Naive thymus-derived CD8-positive, alpha-beta T cell (primary cell): ENCODE measurements around the gene SLC26A11. TPM values are rescaled to one million over a fixed set of nuclear protein-coding genes. Genes with fewer than 3 reads are reported as not detected.
A peak's percentile ranks its signal among the peaks of the same experiment; 100 is the strongest.
"Not testable (repeated sequence)": the region's sequence is repeated elsewhere in the genome, so short reads cannot be mapped to it uniquely, and the experiment has no call there.

Source experiments
- ATAC-seq, 2 donors: fragments of 150-1000 bp; cut with Tn5 transposase in 1 of 2; sonication (Bioruptor Pico), chemical (Tn5 transposase) in 1 of 2; 1 replicate in 1 of 2; 2 replicates in 1 of 2; pipeline ENCODE4 v1.10.0; 2021; ENCODE audit warnings: mild to moderate bottlenecking in 2 of 2, moderate library complexity in 2 of 2
- POLR2A ChIA-PET: fragments of 350-600 bp; sonication (Branson Sonifier 250); formaldehyde crosslinking; loops from one replicate; lab custom pipeline; 2021; ENCODE audit warnings: antibody characterized with exemption; lab: Charles Lee
- DNase-seq, 10 donors: peaks; one replicate each; pipeline versions ENCODE4 v3.0.0 to v3.0.0-alpha.2; 2020 to 2022
- H3K27ac Mint-ChIP-seq, 10 donors: one replicate each; pipeline ENCODE4 v1.8.0; 2020 to 2022; ENCODE audit warnings: mild to moderate bottlenecking in 10 of 10, mixed read lengths in 10 of 10, moderate library complexity in 4 of 10, inconsistent platforms in 1 of 10
- H3K27me3 Mint-ChIP-seq, 5 donors: one replicate each; pipeline ENCODE4 v1.8.0; 2021 to 2022; ENCODE audit warnings: mixed read lengths in 5 of 5
- H3K36me3 Mint-ChIP-seq, 3 donors: one replicate each; pipeline ENCODE4 v1.8.0; 2020 to 2022; ENCODE audit warnings: mixed read lengths in 3 of 3, mild to moderate bottlenecking in 2 of 3, inconsistent platforms in 1 of 3
- H3K4me1 Mint-ChIP-seq, 4 donors: one replicate each; pipeline ENCODE4 v1.8.0; 2021 to 2022; ENCODE audit warnings: mixed read lengths in 4 of 4
- H3K4me3 Mint-ChIP-seq, 10 donors: one replicate each; pipeline ENCODE4 v1.8.0; 2020 to 2022; ENCODE audit warnings: mild to moderate bottlenecking in 10 of 10, mixed read lengths in 10 of 10, moderate library complexity in 6 of 10, inconsistent platforms in 1 of 10
- H3K9me3 Mint-ChIP-seq, 9 donors: one replicate each; pipeline ENCODE4 v1.8.0; 2020 to 2022; ENCODE audit warnings: mixed read lengths in 9 of 9, mild to moderate bottlenecking in 3 of 9, inconsistent platforms in 1 of 9, moderate library complexity in 1 of 9
- polyA plus RNA-seq, 3 donors: library from polyadenylated mRNA; unstranded; fragments of 300-500 nt; fragmentation: Illumina TruSeq; gene quantifications; one replicate each; pipeline ENCODE4 v1.2.3, GENCODE V29; 2021
- total RNA-seq, 8 experiments: library from RNA in 2 of 8; stranded (reverse) in 2 of 8; gene quantifications; one replicate each; pipeline ENCODE4 v1.2.3 and lab custom pipeline; 2021 to 2026

The SLC26A11 gene
- total and polyA plus RNA-seq, 5 experiments from 2014 or later: 4.8 to 96.2 (median 8.4) TPM

DNA sequence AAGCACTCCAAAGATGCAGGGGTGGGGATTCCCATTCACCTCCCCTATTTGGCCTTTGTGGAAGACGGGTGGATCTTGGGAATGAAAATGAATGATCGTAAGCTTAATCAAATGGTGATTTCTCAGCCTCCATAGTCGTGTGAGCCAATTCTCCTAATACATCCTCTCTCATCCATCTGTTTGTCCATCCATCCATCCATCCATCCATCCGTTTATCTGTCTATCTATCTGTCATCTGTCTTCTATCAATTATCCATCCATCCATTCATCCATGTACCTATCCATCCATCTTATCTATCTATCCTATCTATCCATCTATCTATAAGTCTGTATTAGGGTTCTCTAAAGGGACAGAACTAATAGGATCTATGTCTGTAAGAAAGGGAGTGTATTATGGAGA, 48.2 kb downstream of the SLC26A11 start:
- ATAC-seq (no peak), DNase-seq (no peak)
- H3K27me3 Mint-ChIP-seq: no peaks in the 10 kb centered on the region
- peaks cover 4 to 39% (median 8%) of the 10 kb centered on the region in 3 donors for H3K36me3 Mint-ChIP-seq
- no peak overlapping the region for H3K27ac Mint-ChIP-seq
- no peaks in the 10 kb centered on the region for H3K9me3 Mint-ChIP-seq
- H3K4me1 Mint-ChIP-seq: peaks cover 23 to 53% (median 47%) of the 10 kb centered on the region in 4 donors
- POLR2A ChIA-PET: interaction anchor here (0.6 to 1.1 kb wide), 4 partner anchors 8 to 737 kb away, joined by 3 to 6 read pairs (median 4); no protein-coding TSS in a partner anchor
- H3K4me3 Mint-ChIP-seq: no peak overlapping the region

DNA sequence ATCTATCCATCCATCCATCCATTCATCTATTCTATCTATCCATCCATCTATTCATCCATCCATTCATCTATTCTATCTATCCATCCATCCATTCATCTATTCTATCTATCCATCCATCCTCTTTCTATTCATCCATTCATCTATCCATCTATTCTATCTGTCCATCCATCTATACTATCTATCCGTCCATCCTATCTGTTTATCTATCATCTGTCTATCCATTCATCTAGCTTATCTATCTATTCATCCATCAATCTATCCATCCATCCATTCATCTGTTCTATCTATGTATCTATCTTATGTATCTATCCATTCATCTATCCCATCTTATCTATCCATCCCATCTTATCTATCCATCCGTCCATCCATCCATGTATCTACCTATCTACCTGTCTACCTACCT, 49.2 kb downstream of the SLC26A11 start:
- Mint-ChIP-seq H3K4me1 (peaks cover 26 to 59% (median 52%) of the 10 kb centered on the region in 4 donors), H3K36me3 (peaks cover 4 to 46% (median 12%) of the 10 kb centered on the region in 3 donors)
- no peak for ATAC-seq

DNA sequence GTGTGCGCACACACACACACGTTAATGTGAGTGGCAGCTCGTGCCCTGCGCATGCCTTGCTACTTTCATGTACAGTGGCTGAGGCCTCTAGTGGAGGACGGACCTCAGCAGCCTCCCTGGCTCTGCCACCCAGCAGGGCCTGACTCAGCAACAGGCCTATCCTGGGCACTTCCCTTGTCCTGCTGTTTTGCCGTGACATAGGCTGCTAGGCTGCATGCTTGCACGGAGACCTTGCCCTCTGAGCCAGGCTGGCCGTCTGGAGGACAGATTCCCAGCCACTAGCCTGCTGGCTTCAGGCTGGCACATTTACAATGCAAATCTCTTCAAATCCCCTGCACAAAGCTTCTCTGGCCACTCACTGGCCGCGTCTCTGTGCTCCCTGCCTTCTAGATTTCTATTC, 49.9 kb downstream of the SLC26A11 start:
- no peaks in the 10 kb centered on the region for H3K9me3 Mint-ChIP-seq
- H3K27ac Mint-ChIP-seq: peak overlapping the region in 5 of 10 donors; percentile 66 to 79 (median 74)
- no peak for DNase-seq
- H3K36me3 Mint-ChIP-seq: peaks cover 4 to 50% (median 12%) of the 10 kb centered on the region in 3 donors
- no peaks in the 10 kb centered on the region for H3K27me3 Mint-ChIP-seq
- POLR2A ChIA-PET: interaction anchor here (0.8 to 5.1 kb wide), 3 partner anchors 7 to 52 kb away, joined by 3 to 50 read pairs (median 4); partner anchors contain the start of gene RNF213
- ATAC-seq: no peak
- H3K4me3 Mint-ChIP-seq: peak overlapping the region in 8 of 10 donors; percentile 8 to 54 (median 28)
- peaks cover 25 to 52% (median 50%) of the 10 kb centered on the region in 4 donors for H3K4me1 Mint-ChIP-seq

More for the DNA sequence above, 49.2 kb downstream of the SLC26A11 start:
- Mint-ChIP-seq H3K27ac (no peak overlapping the region), H3K9me3 (no peaks in the 10 kb centered on the region), H3K27me3 (no peaks in the 10 kb centered on the region), H3K4me3 (no peak overlapping the region)
- POLR2A ChIA-PET: no interaction called here
- DNase-seq: no peak

DNA sequence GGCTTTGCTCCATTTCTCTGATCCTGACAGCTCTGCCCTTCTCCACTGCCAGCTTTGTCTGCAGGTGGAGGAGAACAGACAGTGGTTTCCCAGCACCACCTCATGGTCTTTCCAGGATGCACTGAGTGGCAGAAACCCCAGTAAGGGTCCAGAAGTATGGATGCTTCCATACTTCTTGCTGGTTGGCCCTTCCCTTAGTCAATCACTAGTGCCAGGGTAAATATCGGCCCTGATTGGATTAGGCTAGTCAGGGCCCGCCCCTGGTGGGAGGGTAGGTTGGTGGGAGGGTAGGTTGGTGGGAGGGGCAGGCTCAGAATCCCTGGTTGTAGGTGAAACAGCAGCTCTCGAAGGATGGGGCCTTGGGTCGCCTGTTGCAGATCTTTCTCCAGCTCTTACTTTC, 50.6 kb downstream of the SLC26A11 start:
- POLR2A ChIA-PET: interaction anchor here (1.0 to 5.1 kb wide), 3 partner anchors 8 to 68 kb away, joined by 3 to 50 read pairs (median 3); partner anchors contain the start of gene RNF213
- H3K27ac Mint-ChIP-seq: peak overlapping the region in 8 of 10 donors; percentile 69 to 93 (median 82)

DNA sequence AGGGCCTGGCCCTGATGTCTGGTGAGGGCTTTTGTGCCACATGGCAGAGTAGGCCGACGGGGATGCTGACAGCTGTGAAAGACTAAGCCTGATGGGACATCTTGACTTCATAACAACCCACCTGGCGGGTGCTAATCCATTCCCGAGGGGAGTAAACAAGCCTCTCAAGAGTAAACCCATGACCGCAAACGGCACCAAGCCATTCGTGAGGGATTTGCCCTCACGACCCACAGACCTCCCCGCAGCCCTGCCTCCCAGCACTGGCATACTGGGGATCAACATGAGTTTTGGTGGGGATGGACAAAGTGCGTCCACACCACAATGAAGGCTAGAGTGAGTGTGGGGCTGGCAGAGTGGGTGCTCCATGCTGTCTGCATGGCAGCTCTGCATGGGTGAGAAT, 52.1 kb downstream of the SLC26A11 start:
- POLR2A ChIA-PET: interaction anchor here (5.1 kb wide), 1 partner anchor 10 kb away, joined by 50 read pairs; the partner anchor contains the start of gene RNF213
- DNase-seq: no peak
- no peak for ATAC-seq
- no peaks in the 10 kb centered on the region for H3K27me3 Mint-ChIP-seq
- peak overlapping the region in 8 of 10 donors; percentile 12 to 77 (median 31) for H3K4me3 Mint-ChIP-seq
- H3K4me1 Mint-ChIP-seq: peaks cover 26 to 44% (median 42%) of the 10 kb centered on the region in 4 donors
- H3K27ac Mint-ChIP-seq: peak overlapping the region in 8 of 10 donors; percentile 76 to 91 (median 86)
- no peaks in the 10 kb centered on the region for H3K9me3 Mint-ChIP-seq
- H3K36me3 Mint-ChIP-seq: peaks cover 0 to 53% (median 7%) of the 10 kb centered on the region in 3 donors

More for the DNA sequence above, 50.6 kb downstream of the SLC26A11 start:
- Mint-ChIP-seq H3K4me1 (peaks cover 24 to 47% (median 46%) of the 10 kb centered on the region in 4 donors), H3K27me3 (no peaks in the 10 kb centered on the region), H3K4me3 (peak overlapping the region in 7 of 10 donors; percentile 22 to 87 (median 64)), H3K36me3 (peaks cover under 1 to 51% (median 9%) of the 10 kb centered on the region in 3 donors), H3K9me3 (no peaks in the 10 kb centered on the region)
- peak in 5 of 10 donors; percentile 37 to 44 (median 39) for DNase-seq
- ATAC-seq: peak; percentile 77 to 90

DNA sequence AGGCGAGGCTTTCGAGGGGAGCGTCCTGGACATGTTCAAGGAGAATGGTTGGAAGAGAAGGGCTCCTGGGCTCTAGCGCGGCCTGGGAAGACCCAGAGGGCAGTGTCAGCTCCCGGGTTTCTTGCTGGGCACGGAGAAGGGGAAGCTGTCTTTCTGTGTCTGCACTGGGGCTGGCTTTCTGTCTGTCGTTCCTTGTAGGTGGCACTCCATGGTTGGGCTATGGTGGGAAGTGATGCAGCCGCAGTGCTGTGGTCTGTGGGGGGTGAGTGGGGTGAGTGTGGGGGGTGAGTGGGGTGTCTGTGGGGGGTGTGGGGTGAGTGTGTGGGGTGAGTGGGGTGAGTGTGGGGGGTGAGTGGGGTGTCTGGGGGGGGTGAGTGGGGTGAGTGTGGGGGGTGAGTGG, 54.1 kb downstream of the SLC26A11 start:
- Mint-ChIP-seq H3K36me3 (peaks cover 0 to 64% (median 7%) of the 10 kb centered on the region in 3 donors), H3K4me3 (peak overlapping the region; percentile 8 to 77 (median 72)), H3K27me3 (no peaks in the 10 kb centered on the region), H3K4me1 (peaks cover 26 to 53% (median 48%) of the 10 kb centered on the region in 4 donors), H3K27ac (peak overlapping the region; percentile 75 to 94 (median 89)), H3K9me3 (no peaks in the 10 kb centered on the region)
- DNase-seq (peak in 1 of 10 donors; percentile 23), ATAC-seq (no peak)
- POLR2A ChIA-PET: interaction anchor here (5.1 kb wide), 1 partner anchor 12 kb away, joined by 50 read pairs; the partner anchor contains the start of gene RNF213

DNA sequence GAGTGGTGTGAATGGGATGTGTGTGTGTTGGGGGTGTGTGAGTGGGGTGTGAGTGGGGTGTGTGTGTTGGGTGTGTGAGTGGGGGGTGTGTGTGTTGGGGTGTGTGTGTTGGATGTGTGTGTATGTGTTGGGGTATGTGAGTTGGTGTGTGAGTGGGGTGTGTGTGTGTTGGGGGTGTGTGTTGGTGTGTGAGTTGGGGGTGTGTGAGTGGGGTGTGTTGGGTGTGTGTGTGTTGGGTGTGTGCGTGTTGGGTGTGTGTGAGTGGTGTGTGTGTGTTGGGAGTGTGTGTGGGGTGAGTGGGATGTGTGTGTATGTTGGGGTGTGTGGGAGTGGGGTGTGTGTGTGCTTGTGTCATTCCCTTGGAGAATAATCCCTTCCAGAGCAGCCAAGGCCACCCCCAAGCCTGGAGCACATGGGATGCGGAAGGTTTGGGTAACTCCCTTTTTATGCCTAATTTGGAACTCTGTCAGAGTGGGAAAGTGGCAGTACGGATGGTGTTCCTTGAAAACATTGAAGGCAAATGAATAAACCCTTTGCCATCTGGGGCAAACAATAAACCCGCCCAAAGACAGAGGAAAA, 54.7 kb downstream of the SLC26A11 start:
- Mint-ChIP-seq H3K27me3 (no peaks in the 10 kb centered on the region), H3K27ac (peak overlapping the region; percentile 19 to 79 (median 60)), H3K9me3 (no peaks in the 10 kb centered on the region), H3K4me3 (peak overlapping the region in 3 of 10 donors; percentile 34 to 75 (median 36)), H3K4me1 (peaks cover 28 to 59% (median 54%) of the 10 kb centered on the region in 4 donors), H3K36me3 (peaks cover 0 to 71% (median 7%) of the 10 kb centered on the region in 3 donors)
- POLR2A ChIA-PET: interaction anchor here (5.1 kb wide), 1 partner anchor 12 kb away, joined by 50 read pairs; the partner anchor contains the start of gene RNF213
- no peak for ATAC-seq
- DNase-seq: no peak

DNA sequence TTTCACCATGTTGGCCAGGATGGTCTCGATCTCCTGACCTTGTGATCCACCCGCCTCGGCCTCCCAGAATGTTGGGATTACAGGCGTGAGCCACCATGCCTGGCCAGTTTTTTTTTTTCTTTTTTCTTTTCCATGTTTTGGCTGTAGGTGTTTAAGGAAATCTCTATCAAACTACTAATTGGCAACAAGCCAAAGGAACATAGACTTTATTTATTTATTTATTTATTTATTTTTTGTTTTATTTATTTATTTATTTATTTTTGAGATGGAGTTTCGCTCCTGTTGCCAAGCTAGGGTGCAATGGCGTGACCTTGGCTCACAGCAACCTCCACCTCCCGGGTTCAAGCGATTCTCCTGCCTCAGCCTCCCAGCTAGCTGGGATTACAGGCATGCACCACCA, 55.6 kb downstream of the SLC26A11 start:
- H3K4me1 Mint-ChIP-seq: peaks cover 28 to 62% (median 60%) of the 10 kb centered on the region in 4 donors
- peaks cover 0 to 80% (median 7%) of the 10 kb centered on the region in 3 donors for H3K36me3 Mint-ChIP-seq
- peak overlapping the region in 1 of 10 donors; percentile 76 for H3K27ac Mint-ChIP-seq
- H3K27me3 Mint-ChIP-seq, H3K9me3 Mint-ChIP-seq, ATAC-seq, H3K4me3 Mint-ChIP-seq, DNase-seq: not testable (repeated sequence)
- POLR2A ChIA-PET: interaction anchor here (0.6 to 1.1 kb wide), 3 partner anchors 8 to 1545 kb away, joined by 3 to 4 read pairs (median 4); no protein-coding TSS in a partner anchor

DNA sequence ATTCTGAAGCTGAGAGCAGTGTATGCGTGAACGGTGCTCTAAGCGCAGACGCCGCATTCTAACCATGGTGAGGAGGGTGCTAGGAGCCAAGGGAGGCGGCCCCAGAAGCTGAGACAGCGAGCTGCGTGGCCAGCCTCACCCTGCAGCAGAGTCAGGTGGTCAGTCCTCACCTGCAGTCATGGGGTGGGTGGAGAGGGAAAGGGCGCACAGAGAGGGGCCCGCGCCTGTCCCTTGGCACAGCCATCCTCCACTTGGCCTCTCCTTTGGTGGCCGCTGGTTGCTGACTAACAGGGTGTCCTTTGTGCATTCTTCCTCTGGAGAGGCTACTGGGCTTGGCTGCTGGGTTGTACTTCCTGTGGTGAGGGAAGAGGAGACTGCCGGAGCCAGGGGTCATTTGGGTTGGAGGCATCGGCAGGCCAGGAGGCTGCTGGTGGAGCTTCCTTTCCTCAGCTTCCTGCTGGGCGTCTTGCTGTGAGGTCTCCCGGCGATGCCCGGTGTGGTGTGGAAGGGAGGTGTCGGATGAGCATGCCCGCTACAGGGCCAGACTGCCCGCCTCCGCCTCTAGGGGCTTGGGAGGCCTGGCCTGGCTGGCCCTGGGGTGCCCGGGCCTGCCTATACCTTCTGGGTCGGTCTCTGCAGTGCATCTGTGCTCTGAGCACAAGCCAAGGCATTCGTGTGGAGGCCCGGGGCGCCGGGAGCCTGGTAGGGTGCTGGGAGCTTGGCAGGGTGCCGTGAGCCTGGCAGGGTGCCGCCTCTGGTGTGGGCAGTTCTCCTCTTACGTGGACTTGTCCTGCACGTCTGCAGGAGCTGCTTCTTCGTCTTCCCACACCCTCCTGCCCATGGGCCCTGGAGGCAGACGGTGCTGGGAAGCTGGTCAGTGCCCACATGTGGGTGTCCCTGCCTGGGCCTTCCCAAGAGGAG, 57.8 kb downstream of the SLC26A11 start:
- H3K4me1 Mint-ChIP-seq: peaks cover 28 to 58% (median 49%) of the 10 kb centered on the region in 4 donors
- H3K36me3 Mint-ChIP-seq: peaks cover 0 to 82% (median 4%) of the 10 kb centered on the region in 3 donors
- no peaks in the 10 kb centered on the region for H3K27me3 Mint-ChIP-seq
- peak overlapping the region; percentile 19 to 87 (median 68) for H3K27ac Mint-ChIP-seq
- POLR2A ChIA-PET: interaction anchor here (0.7 to 3.7 kb wide), 3 partner anchors 15 to 104 kb away, joined by 3 to 34 read pairs (median 3); partner anchors contain the start of gene RNF213
- DNase-seq (peak in 1 of 10 donors; percentile 54), ATAC-seq (no peak)
- H3K9me3 Mint-ChIP-seq: no peaks in the 10 kb centered on the region
- no peak overlapping the region for H3K4me3 Mint-ChIP-seq

DNA sequence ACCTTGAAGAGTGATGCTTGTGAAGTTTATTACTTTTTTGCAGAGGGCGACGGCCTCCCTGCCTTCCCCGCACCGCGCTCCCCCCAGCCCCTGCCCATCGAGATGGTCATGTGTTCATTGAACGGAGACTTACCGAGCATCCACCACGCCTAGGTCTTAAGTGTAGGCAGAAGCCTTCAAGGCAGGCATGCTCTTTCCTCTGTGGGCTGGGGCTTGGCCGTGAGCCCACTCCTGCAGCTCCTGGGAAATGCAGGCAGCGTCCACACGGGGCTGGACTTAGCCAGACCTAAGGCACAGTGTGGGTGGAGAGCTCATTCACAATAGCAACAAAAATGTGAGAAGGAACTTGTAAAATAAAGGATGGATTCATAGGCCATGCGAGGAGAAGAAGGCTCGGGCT, 59.7 kb downstream of the SLC26A11 start:
- no peak for ATAC-seq
- POLR2A ChIA-PET: interaction anchor here (3.7 kb wide), 1 partner anchor 16 kb away, joined by 34 read pairs; the partner anchor contains the start of gene RNF213
- peaks cover 0 to 78% (median 1%) of the 10 kb centered on the region in 3 donors for H3K36me3 Mint-ChIP-seq
- peak overlapping the region in 9 of 10 donors; percentile 26 to 87 (median 76) for H3K27ac Mint-ChIP-seq
- no peaks in the 10 kb centered on the region for H3K9me3 Mint-ChIP-seq
- peaks cover 25 to 50% (median 42%) of the 10 kb centered on the region in 4 donors for H3K4me1 Mint-ChIP-seq
- no peaks in the 10 kb centered on the region for H3K27me3 Mint-ChIP-seq
- DNase-seq: peak in 1 of 10 donors; percentile 16
- peak overlapping the region in 1 of 10 donors; percentile 51 for H3K4me3 Mint-ChIP-seq

DNA sequence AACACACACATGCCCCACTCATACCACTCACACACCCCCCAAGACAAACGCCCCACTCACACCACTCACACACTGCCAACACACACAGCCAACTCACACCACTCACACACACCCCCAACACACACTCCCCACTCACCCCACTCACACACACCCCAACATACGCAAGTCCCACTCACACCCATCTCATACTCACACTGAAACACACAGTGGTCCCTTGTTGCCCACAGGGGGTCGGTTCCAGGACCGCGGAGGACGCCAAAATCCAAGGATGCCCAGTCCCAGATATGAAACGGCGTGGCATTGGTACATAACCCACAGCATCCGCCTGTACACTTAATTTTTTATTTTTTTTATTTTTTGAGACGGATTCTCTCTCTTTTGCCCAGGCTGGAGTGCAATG, 61.3 kb downstream of the SLC26A11 start:
- Mint-ChIP-seq H3K9me3 (no peaks in the 10 kb centered on the region), H3K4me3 (no peak overlapping the region), H3K4me1 (peaks cover 18 to 49% (median 34%) of the 10 kb centered on the region in 4 donors), H3K27me3 (no peaks in the 10 kb centered on the region), H3K36me3 (peaks cover 0 to 74% (median 1%) of the 10 kb centered on the region in 3 donors), H3K27ac (peak overlapping the region in 3 of 10 donors; percentile 33 to 87 (median 49))
- DNase-seq (no peak), ATAC-seq (no peak)
- POLR2A ChIA-PET: no interaction called here
